ENCODE results near the gene ZFP69.

GRCh38 chr1:40451238-40451585 lies 25.9 kb upstream of the ZFP69 start:
- no peak for TF ChIP-seq CTCF (IDR thresholded peaks at IDR 0.05)
- no peak for TF ChIP-seq POLR2A (IDR thresholded peaks at IDR 0.05)
